ENCODE results near the gene ZMIZ2.

Gene ZMIZ2

DNA sequence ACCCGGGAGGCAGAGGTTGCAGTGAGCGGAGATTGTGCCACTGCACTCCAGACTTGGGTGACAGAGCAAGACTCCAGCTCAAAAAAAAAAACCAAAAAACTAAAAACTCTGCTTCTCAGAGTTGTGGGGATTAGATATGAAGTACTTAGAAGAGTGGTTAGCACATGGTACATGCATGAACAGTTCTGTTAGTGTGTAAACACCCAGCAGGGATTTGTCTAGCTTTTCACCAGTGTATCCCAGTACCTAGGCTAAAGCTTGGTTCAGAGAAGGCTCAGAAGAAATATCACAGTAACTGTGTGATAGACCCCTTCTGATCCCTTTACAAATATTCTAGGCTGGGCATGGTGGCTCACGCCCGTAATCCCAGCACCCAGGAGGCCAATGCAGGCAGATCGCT, 57.3 kb downstream of the ZMIZ2 start:
- DNase-seq, result no peak

DNA sequence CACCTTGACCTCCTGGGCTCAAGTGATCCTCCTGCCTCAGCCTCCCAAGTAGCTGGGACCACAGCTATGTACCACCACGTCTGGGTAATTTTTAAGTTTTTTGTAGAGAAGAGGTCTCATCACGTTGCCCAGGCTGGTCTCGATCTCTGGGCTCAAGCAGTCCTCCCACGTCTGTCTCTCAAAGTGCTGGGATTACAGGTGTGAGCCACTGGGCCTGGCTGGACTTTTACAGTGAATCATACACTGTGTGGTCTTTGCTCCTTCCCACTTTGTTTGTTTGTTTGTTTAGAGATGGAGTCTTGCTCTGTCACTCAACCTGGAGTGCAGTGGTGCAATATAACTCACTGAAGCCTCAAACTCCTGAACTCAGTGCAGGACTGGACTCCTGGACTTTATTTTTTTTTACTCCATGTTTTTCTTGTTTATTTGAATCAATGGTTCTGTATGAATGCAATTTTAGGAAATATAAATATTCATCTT, 60.3 kb downstream of the ZMIZ2 start:
- DNase-seq, result no peak

DNA sequence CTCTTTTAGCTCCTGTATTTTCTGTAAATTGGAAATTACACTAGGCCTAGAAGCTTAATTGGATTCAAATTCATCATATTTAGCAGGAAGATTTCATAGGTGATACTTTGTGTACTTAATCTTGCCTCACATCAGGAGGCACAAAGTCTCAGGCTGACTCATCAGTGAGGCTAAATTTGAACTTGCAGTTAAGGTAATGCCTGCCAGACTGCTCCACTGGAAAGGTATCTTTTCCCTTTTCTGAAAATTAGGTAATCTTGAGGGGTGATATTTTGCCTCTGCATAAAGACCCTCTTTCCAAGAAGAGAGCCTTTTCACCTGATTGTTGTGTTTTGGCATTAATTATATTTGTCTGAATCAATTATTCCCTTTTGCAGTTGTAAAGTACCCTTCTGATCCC, 62.4 kb downstream of the ZMIZ2 start:
- no peak for DNase-seq

DNA sequence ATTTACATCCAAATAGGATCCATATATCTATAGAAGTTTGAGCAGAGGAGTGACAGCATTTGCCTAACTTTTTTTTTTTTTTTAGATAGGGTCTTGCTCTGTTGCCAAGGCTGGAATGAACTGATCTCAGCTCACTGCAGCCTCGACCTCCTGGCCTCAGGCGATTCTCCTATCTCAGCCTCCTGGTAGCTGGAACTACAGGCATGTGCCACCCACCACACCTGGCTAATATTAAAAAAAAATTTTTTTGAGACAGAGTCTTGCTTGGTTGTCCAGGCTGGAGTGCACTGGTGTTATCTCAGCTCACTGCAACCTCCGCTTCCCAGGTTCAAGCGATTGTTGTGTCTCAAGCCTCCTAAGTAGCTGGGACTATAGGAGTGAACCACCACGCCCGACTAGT, 62.9 kb downstream of the ZMIZ2 start:
- no peak for DNase-seq

DNA sequence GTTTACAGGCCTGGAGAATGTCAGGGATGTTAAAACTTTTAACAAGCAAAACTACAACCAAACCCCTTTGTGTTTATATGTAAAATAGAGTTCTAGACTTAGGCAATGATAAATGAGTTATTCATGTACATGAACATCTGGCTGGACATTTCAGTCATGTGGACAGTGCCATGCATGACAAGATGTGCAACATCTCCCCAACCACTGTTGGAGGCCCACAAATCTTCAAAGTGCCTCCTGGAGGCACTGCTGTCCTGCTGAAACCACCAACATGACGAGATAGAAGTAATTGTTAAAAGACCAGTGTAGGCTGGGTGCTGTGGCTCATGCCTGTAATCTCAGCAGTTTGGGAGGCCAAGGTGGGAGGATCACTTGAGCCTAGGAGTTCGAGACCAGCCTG, 66.3 kb downstream of the ZMIZ2 start:
- DNase-seq, result no peak

DNA sequence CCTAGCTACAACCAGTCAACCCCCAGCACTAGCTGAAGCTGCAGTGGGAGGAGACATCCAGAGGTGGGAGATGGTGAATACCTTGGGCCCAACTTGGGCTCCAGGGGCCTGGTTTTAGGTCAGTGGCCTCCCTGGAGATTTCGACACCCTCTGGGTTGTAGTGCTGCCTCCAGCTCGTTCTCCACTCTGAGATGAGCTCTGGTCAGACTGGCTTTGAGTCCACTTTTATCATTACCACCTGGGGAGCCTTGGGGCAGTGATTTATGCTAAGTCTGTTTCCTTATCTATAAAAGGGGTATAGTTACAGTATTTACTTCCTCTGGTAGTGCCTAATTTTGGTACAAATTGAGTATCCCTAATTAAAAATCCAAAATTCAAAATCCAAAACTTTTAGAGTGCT, 70.6 kb downstream of the ZMIZ2 start:
- no peak for DNase-seq
